Sigmoid colon (tissue), 7 donors: Measurements from ENCODE around the gene BCKDK. TPM values are rescaled to one million over a fixed set of nuclear protein-coding genes. Genes with fewer than 3 reads are reported as not detected.

Experiments used
- DNase-seq: peaks from one replicate; pipeline ENCODE4 v3.0.0-alpha.2; 2019
- H3K27ac ChIP-seq, 4 donors: fragments of 200-600 bp; sonication (generic); one replicate each; pipeline ENCODE4 v1.5.1; 2016 to 2019; ENCODE audit warnings: mild to moderate bottlenecking in 1 of 4
- H3K27me3 ChIP-seq, 3 donors: fragments of 200-600 bp; sonication (generic); one replicate each; pipeline ENCODE4 v1.5.1; 2019; ENCODE audit warnings: mild to moderate bottlenecking in 1 of 3
- H3K36me3 ChIP-seq, 4 donors: fragments of 200-600 bp; sonication (generic); one replicate each; pipeline ENCODE4 v1.5.1; 2016 to 2019
- H3K4me1 ChIP-seq, 4 donors: fragments of 200-600 bp; sonication (generic); one replicate each; pipeline ENCODE4 v1.5.1; 2017 to 2019
- H3K4me3 ChIP-seq, 4 donors: fragments of 200-600 bp; sonication (generic); one replicate each; pipeline ENCODE4 v1.5.1; 2017 to 2019; ENCODE audit warnings: mild to moderate bottlenecking in 2 of 4, moderate library complexity in 1 of 4
- H3K9me3 ChIP-seq, 4 donors: fragments of 200-600 bp in 3 of 4; sonication (generic) in 3 of 4; one replicate each; pipeline versions ENCODE4 v1.5.1 to v1.6.1; 2013 to 2019
- CTCF ChIP-seq, 4 experiments: fragments of 450-650 bp in 3 of 4; fragments of 200-600 bp in 1 of 4; IDR thresholded peaks; one replicate each; pipeline ENCODE4 v1.5.1; 2016 to 2019; ENCODE audit warnings: antibody characterized with exemption in 4 of 4, mild to moderate bottlenecking in 3 of 4, moderate library complexity in 2 of 4
- EP300 ChIP-seq, 4 donors: sonication (generic); formaldehyde crosslinking; IDR thresholded peaks; one replicate each; pipeline ENCODE4 v1.6.1; 2017; ENCODE audit warnings: antibody characterized with exemption in 4 of 4
- POLR2A ChIP-seq, 2 donors: fragments of 450-650 bp; IDR thresholded peaks; one replicate each; pipeline ENCODE4 v1.6.1; 2016; ENCODE audit warnings: antibody characterized with exemption in 2 of 2, mild to moderate bottlenecking in 2 of 2, moderate library complexity in 2 of 2
- POLR2AphosphoS5 ChIP-seq, 4 donors: sonication (generic); formaldehyde crosslinking; IDR thresholded peaks; one replicate each; pipeline ENCODE4 v1.6.1; 2017; ENCODE audit warnings: antibody characterized with exemption in 4 of 4
- WGBS, 2 donors: extraction: QIAGEN DNeasy Blood & Tissue Kit; methylation state at CpG; one replicate each; pipeline ENCODE4 v1.1.7; 2013; 5-methylcytosine and 5-hydroxymethylcytosine counted together
- intact Hi-C: fragments of 100-400 bp; cut with DNase I; formaldehyde crosslinking; loops from one replicate; pipeline ENCODE4 v1.15.1; 2023
- polyA plus RNA-seq, 3 donors: library from polyadenylated mRNA; stranded (reverse); fragments of 200-250 nt; gene quantifications; one replicate each; pipeline ENCODE4 v1.2.3, GENCODE V29; 2013
- total RNA-seq, 4 donors: library from RNA; depleted of rRNA; stranded (reverse); fragments of >200 nt; gene quantifications; one replicate each; pipeline ENCODE4 v1.1.0, GENCODE V29; 2016
- donor health status: healthy with polysubstance abuse.
- donor health status: Bipolar disorder and iron deficiency.
- donor health status: healthy.

Gene BCKDK
- total and polyA plus RNA-seq, 7 donors: 21.6 to 42.7 (median 33.2) TPM

GRCh38 chr16:31125844-31126243, 17.7 kb downstream of the BCKDK start:
- H3K4me1 ChIP-seq: peaks cover 0 to 15% (median 5%) of the 10 kb centered on the region in 4 donors
- DNase-seq: no peak
- peaks cover 38 to 94% (median 50%) of the 10 kb centered on the region in 4 donors for H3K36me3 ChIP-seq
- WGBS, 2 donors: 92 to 96% methylated on average over 3 of the region's 3 CpGs
- no peaks in the 10 kb centered on the region for H3K9me3 ChIP-seq
- no peak overlapping the region for H3K27ac ChIP-seq
- no peak overlapping the region for H3K4me3 ChIP-seq
- intact Hi-C loops: no loop called here
- TF ChIP-seq CTCF (IDR thresholded peaks at IDR 0.05) (no peak), POLR2A (IDR thresholded peaks at IDR 0.05) (no peak), POLR2AphosphoS5 (IDR thresholded peaks at IDR 0.05) (no peak), EP300 (IDR thresholded peaks at IDR 0.05) (no peak)
- H3K27me3 ChIP-seq: no peaks in the 10 kb centered on the region

- Histone ChIP-seq H3K4me1 (peaks cover 0 to 15% (median 5%) of the 10 kb centered on the region in 4 donors), H3K27ac (no peak overlapping the region), H3K36me3 (peaks cover 48 to 94% (median 51%) of the 10 kb centered on the region in 4 donors), H3K9me3 (no peaks in the 10 kb centered on the region), H3K27me3 (no peaks in the 10 kb centered on the region), H3K4me3 (no peak overlapping the region)
- intact Hi-C loops: no loop called here
- TF ChIP-seq POLR2A (IDR thresholded peaks at IDR 0.05): no peak
- no peak for TF ChIP-seq CTCF (IDR thresholded peaks at IDR 0.05)
- TF ChIP-seq POLR2AphosphoS5 (IDR thresholded peaks at IDR 0.05): no peak
- TF ChIP-seq EP300 (IDR thresholded peaks at IDR 0.05): no peak
- DNase-seq: no peak
- WGBS, 2 donors: 93 to 95% methylated on average over 13 of the region's 13 CpGs
Measured at GRCh38 chr16:31127182-31127581, 19.0 kb downstream of the BCKDK start.

- Histone ChIP-seq H3K27me3 (no peaks in the 10 kb centered on the region), H3K9me3 (no peaks in the 10 kb centered on the region), H3K4me1 (peaks cover 0 to 16% (median 5%) of the 10 kb centered on the region in 4 donors), H3K4me3 (no peak overlapping the region), H3K36me3 (peaks cover 47 to 80% (median 51%) of the 10 kb centered on the region in 4 donors), H3K27ac (peak overlapping the region; percentile 48 to 67 (median 60))
- no peak for TF ChIP-seq CTCF (IDR thresholded peaks at IDR 0.05)
- TF ChIP-seq POLR2AphosphoS5 (IDR thresholded peaks at IDR 0.05): peak in 2 of 4 donors; percentile 12 to 37
- TF ChIP-seq POLR2A (IDR thresholded peaks at IDR 0.05): peak in 1 of 2 donors; percentile 49
- TF ChIP-seq EP300 (IDR thresholded peaks at IDR 0.05): no peak
- WGBS, 2 donors: 19 to 49% methylated on average over 14 of the region's 14 CpGs
- DNase-seq: no peak
- intact Hi-C loops: no loop called here
Measured at GRCh38 chr16:31128711-31129567, 20.8 kb downstream of the BCKDK start.

GRCh38 chr16:31129568-31130335, 21.6 kb downstream of the BCKDK start:
- intact Hi-C loops: no loop called here
- Histone ChIP-seq H3K27ac (peak overlapping the region; percentile 48 to 67 (median 60)), H3K9me3 (no peaks in the 10 kb centered on the region), H3K36me3 (peaks cover 47 to 74% (median 51%) of the 10 kb centered on the region in 4 donors), H3K4me1 (peaks cover 0 to 22% (median 6%) of the 10 kb centered on the region in 4 donors), H3K27me3 (peaks cover 0 to 6% (median 4%) of the 10 kb centered on the region in 3 donors), H3K4me3 (no peak overlapping the region)
- TF ChIP-seq EP300 (IDR thresholded peaks at IDR 0.05) (no peak), POLR2AphosphoS5 (IDR thresholded peaks at IDR 0.05) (peak in 1 of 4 donors; percentile 17)
- DNase-seq: peak; percentile 77
- 21 to 58% methylated on average over 29 of the region's 29 CpGs for WGBS, 2 donors
